Islet of Langerhans (tissue), 1 donor: ENCODE measurements around the gene MCM8.

Source experiments
- FAIRE-seq: peaks from one replicate; lab custom pipeline; 2011; peaks lifted over from hg19 to GRCh38; lab: Jason Lieb, UNC

Gene MCM8

DNA sequence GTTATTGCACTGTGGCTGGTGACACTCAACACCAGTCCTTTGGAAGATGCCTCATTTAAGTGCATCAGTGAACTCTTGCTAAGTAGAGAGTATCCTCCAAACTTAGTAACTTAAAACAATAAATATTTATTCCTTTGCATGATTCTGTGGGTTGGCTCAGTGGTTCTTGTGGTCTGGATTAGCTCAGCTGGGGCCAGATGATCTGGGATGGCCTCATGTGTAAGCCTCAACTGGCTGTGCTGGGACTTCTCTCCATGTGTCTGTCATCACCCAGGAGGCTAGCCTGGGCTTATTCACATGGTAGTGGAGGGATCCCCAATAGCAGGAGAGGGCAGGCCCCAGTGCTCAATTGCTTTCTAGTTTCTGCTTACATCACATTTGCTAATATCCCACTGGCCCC lies 95.1 kb downstream of the MCM8 start:
- FAIRE-seq = no peak

DNA sequence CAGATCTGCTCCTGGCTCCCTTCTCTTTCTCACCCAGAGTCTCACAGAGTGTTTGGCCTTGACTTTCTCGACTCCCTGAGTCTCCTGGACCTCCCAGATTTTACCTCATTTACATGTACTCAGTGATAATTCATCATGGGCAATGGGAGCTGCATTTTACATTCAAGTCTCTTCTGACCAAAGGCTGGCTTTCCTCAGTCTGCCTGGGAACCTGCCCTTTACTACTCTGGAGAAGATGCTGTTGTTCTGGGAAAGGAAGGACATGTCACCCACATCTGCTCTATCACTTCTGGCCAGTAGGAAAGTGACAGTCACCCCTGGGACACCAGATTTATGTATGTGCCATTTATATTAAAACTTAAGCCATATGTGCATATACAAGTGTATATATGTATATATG lies 96.0 kb downstream of the MCM8 start:
- no peak for FAIRE-seq

DNA sequence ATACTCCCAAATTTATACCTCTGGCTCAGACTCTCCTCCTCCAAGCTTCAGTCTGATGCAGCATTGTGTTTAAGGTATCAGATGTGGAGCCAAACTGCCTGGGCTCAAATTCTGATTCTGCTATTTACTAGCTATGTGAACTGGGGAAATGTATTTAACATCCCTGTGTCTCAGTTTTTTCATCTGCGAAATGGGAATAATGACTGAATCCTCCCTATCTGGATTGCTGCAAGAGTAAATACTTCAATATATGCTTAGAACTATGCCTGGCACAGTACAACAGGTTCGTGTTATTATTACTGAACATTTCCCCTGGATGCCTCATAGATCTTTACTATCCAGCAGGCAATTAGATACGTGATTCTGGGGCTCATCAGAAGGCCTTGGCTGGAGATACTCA lies 97.9 kb downstream of the MCM8 start:
- FAIRE-seq = no peak
